H1 (cell line): ENCODE measurements around the gene POPDC2. TPM values are rescaled to one million over a fixed set of nuclear protein-coding genes. Genes with fewer than 3 reads are reported as not detected.

Source experiments
- RAD21 ChIP-seq, 2 experiments: IDR thresholded peaks in 1 of 2; conservative IDR thresholded peaks in 1 of 2; 2 replicates each; pipeline ENCODE4 v1.6.1; 2011; ENCODE audit warnings: low read depth in 2 of 2, low read length in 2 of 2, improper control_type of control experiment in 1 of 2, inconsistent platforms in 1 of 2, mild to moderate bottlenecking in 1 of 2, moderate library complexity in 1 of 2
- polyA plus RNA-seq, 7 experiments: library from polyadenylated mRNA; depleted of rRNA in 3 of 7; stranded (reverse) in 5 of 7; unstranded in 2 of 7; fragments of >200 nt in 5 of 7; fragments of 200-250 nt in 2 of 7; gene quantifications; 1 replicate in 5 of 7; 2 replicates in 1 of 7; 4 replicates in 1 of 7; pipeline versions ENCODE4 v1.2.1 to v1.2.3, GENCODE V29; 2011 to 2013; ENCODE audit warnings: missing spikeins in 2 of 7, mixed read lengths in 2 of 7
- total RNA-seq: library from RNA; stranded (reverse); fragmentation: NEBNext Ultra II Directional; extraction: Animal tissue kit (Norgen Biotek cat#: 25700); gene quantifications from 2 replicates; pipeline ENCODE4 v1.2.1, GENCODE V29; 2021

POPDC2 gene
- total and polyA plus RNA-seq, 2 of the 8 experiments (the other 6 are each of a cell fraction or from before 2014, with no cell fraction given): 0.65 to 1.1 TPM

DNA sequence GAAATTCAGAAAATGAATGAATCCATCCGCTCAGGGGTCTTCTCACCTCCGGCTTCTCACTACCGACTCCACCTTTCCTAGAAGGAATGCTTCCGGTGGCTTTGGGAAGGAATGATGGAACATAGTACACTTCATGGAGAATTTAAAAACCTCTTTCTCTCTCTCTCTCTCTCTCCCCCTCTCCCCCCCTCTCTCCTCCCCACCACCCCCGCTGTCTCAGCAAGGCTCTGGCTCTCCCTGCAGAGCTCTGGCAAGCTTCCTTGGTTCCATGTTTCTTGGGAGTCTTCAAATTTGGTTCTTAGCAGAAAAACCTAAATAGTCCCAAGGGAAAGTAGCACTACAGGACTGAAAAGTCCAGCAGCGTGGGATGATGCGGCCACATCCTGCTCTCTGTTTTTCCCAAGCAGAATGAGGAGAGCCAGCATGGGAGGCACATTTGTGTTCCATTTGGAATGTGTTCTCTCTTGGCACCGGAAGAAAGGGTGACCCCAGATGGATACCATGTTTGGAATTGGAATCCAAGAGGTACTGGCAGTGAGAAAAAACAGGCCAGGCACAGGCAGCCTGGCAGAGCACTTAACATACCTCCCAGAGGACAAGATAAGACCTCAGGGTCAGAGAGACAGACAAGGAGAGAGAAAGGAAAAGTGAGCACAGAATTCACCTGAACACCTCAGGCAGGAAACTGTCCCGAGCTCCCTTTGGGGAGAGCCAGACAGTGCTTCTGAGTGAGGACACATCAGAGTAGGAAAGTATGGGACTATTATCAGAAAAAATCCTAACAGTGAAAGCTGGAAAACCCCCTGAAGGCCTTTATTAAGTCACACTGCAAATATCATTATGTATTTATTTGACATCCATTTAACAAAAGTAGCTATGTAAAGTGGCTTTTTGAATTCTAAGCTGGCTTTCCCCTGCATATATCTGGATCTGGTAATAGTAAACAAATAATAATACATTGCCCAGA, at the start of gene POPDC2 (continued):
- TF ChIP-seq RAD21 (IDR thresholded peaks at IDR 0.05 in 1 of 2, conservative IDR thresholded peaks at IDR 0.05 in 1 of 2; ENCODE audit: low read depth in 2 of 2, low read length in 2 of 2): no peak
- TF ChIP-seq, all 59 proteins: peak for 0
